Fibroblast of the aortic adventitia (primary cell): ENCODE data around the gene CPXM2. TPM values are rescaled to one million over a fixed set of nuclear protein-coding genes. Genes with fewer than 3 reads are reported as not detected.

Experiments used
- DNase-seq: peaks from one replicate; pipeline ENCODE4 v3.0.0-alpha.2; 2010; ENCODE audit warnings: low read depth
- H3K4me3 ChIP-seq: 2 replicates; pipeline ENCODE4 v1.5.1; 2011; ENCODE audit warnings: low read depth, mild to moderate bottlenecking, control low read depth, low read length, moderate library complexity
- CTCF ChIP-seq: IDR thresholded peaks from 2 replicates; pipeline ENCODE4 v1.5.1; 2011; ENCODE audit warnings: mild to moderate bottlenecking, low read length, control low read depth, inconsistent platforms; ENCODE audit not compliant: insufficient read depth
- total RNA-seq: library from RNA; depleted of rRNA; stranded (reverse); fragments of >200 nt; gene quantifications from 2 replicates; pipeline ENCODE4 v1.2.3, GENCODE V29; 2012; ENCODE audit warnings: low replicate concordance

Gene CPXM2
- total RNA-seq, 1 donor: 64.0 TPM

GRCh38 chr10:123729523-123729922, 162.1 kb downstream of the CPXM2 start:
- H3K4me3 ChIP-seq: no peak overlapping the region
- TF ChIP-seq CTCF: no peak
- no peak for DNase-seq

GRCh38 chr10:123726836-123727235, 164.8 kb downstream of the CPXM2 start:
- no peak for TF ChIP-seq CTCF
- no peak for DNase-seq
- no peak overlapping the region for H3K4me3 ChIP-seq

GRCh38 chr10:123726381-123726780, 165.2 kb downstream of the CPXM2 start:
- no peak overlapping the region for H3K4me3 ChIP-seq
- no peak for DNase-seq
- TF ChIP-seq CTCF: no peak

GRCh38 chr10:123724747-123725146, 166.9 kb downstream of the CPXM2 start:
- DNase-seq: no peak
- no peak for TF ChIP-seq CTCF
- no peak overlapping the region for H3K4me3 ChIP-seq

- DNase-seq: no peak
- TF ChIP-seq CTCF: no peak
- no peak overlapping the region for H3K4me3 ChIP-seq
Observed at GRCh38 chr10:123722351-123722750, 169.3 kb downstream of the CPXM2 start.

- no peak for DNase-seq
- no peak for TF ChIP-seq CTCF
Observed at GRCh38 chr10:123721441-123722049, 170.1 kb downstream of the CPXM2 start.

GRCh38 chr10:123720536-123720935, 171.1 kb downstream of the CPXM2 start:
- DNase-seq: no peak
- H3K4me3 ChIP-seq: no peak overlapping the region
- no peak for TF ChIP-seq CTCF

More at GRCh38 chr10:123721441-123722049, 170.1 kb downstream of the CPXM2 start:
- H3K4me3 ChIP-seq: no peak overlapping the region
